ENCODE results near the gene FPGS. TPM values are rescaled to one million over a fixed set of nuclear protein-coding genes. Genes with fewer than 3 reads are reported as not detected.

Gene FPGS
- total RNA-seq, 2 donors from 2014 or later, result 31.4 to 47.0 TPM

GRCh38 chr9:127847833-127848755 lies 45.4 kb downstream of the FPGS start:
- ATAC-seq, result no peak
- no peak for DNase-seq
- intact Hi-C loops (cut with DNase I, micrococcal nuclease), result no loop called here

DNA sequence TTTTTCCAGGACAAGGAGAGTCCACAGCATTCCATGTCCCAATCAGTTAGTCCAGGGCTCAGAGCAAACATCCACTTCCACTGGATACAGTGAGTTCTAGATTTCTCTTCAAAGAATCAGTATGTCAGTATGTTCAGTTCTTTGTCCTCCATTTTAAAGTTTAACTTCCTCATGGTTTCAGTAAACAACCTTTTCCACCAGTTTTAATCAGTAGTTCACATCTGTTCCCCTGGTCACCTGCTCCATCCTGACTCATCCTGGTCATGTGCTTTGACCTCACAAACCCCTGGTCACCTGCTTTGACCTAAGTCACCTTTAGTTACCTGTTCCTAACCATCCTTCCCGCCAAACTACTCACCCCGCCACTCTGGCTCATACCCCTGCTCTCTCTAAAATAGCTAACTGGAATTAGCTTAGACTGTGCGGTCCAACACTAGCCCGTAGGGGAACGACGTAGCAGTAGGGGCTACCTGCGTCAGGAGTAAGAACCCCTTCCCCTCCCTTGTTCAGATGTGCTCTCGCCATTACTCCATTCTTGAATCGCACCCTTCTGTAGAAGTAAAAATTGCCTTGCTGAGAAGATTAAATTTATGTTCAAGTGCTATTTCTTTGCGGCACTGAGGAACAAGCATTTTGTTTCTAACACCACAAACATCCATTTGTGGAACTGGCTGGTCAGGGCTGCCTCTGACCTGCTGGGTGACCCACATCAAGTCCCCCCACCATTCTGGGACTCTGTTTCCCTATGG lies 46.2 kb downstream of the FPGS start:
- intact Hi-C loops (cut with DNase I, micrococcal nuclease), result no loop called here
- ATAC-seq (no peak), DNase-seq (no peak)

DNA sequence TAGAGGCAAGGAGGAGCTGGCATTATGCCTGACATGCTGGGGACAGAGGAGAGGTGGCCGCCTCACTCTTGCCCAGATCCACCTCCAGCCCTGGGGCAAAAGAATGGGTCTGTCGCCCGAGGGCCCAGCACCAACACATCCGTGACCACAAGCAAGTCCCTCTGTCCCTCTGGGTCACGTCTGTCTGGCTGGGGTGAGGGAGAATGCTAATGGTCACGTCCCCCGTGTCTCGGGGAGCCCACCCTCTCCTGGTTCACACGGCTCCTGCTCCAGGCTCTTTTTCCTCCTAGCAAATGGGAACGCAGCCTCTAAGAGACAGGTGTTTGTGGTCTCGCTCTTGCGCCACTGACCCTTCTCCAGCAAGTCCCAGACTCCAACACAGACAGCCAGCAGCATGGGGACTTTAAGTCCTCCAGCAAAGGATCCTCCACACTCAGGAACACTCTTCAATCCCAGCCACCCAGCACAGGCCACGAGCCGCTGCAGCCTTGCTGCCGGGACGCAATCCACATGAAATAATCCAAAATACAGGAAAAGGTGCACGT lies 47.7 kb downstream of the FPGS start:
- intact Hi-C loops (cut with DNase I, micrococcal nuclease), result no loop called here

DNA sequence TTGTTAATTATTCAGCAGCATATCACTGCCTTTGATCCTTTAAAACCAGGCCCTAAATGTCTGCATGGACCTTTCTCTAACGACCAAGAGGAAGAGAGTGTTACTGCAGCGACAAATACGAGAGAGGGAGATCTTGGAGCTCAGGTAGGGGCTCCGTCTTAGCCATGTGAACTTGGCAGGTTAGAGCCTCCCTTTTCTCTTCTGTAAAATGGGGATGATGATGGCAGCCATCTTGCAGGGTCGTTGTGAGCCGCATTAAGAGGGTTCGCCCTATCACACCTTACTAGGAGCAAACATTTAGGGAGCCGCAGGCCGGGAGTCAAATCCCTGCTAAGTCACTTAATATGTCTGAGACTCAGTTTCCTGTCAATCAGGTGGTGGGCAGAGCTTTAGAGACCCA lies 50.1 kb downstream of the FPGS start:
- DNase-seq (no peak), ATAC-seq (no peak)
- intact Hi-C loops (cut with DNase I, micrococcal nuclease), result no loop called here

More for the DNA sequence above, 47.7 kb downstream of the FPGS start:
- ATAC-seq (no peak), DNase-seq (no peak)

DNA sequence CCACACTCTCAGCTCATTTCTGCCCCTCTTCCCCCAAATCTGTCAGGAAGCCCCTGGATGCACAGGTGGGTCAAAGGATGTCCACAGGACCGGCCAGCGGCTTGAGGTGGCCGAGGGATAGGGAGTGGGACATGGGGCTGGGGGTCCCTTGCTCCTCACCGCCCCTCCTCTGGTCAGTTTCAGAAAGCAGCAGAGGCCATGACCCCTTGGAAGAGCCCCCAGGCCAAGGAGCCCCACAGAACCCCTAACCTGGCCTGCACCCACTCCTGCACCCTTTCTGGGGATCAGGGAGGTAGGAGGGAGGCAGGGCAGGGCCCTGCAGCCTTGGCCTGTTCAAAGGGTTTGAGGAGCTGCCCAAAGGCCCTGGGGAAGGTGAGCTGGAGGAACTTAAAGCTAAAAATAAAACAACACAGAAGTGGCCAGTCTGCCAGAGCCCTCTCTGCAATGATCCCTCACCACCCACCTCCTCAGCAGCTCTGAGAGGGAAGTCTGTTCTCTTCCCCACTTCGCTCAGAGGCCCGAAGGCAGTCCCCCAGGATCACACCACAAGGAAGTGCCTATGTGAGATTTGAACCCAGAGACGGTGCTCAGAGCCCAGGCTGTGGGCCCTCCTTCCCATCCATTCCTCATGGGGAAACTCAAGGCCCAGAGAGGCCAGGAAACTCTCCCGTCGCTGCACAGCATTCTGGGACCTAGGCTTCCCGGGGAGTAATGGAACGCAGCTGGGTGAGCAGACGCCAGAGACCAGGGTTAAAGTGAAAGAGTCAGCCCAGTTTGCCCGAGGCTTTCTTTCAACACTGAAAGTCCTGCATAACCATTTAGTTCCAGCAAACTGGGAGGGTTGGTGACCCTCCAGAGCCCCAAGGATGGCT lies 50.9 kb downstream of the FPGS start:
- DNase-seq (no peak), ATAC-seq (no peak)
- intact Hi-C loops (cut with DNase I, micrococcal nuclease), result no loop called here

- intact Hi-C loops (cut with DNase I, micrococcal nuclease), result no loop called here
- DNase-seq, result peak in 1 of 2 donors; percentile 74
- peak; percentile 58 for ATAC-seq
Observed at GRCh38 chr9:127854184-127854806, 51.6 kb downstream of the FPGS start, which contains the start of gene ENG. ENG (minus strand) TSS chr9:127854658; CDS start chr9:127854355, 303 bp downstream.

GRCh38 chr9:127854960-127855359 lies 52.3 kb downstream of the FPGS start:
- DNase-seq (no peak), ATAC-seq (no peak)
- intact Hi-C loops (cut with DNase I, micrococcal nuclease), result no loop called here

- ATAC-seq, result no peak
- no peak for DNase-seq
- intact Hi-C loops (cut with DNase I, micrococcal nuclease), result no loop called here
Observed at GRCh38 chr9:127855522-127855921, 52.8 kb downstream of the FPGS start.

GRCh38 chr9:127856094-127856728 lies 53.5 kb downstream of the FPGS start:
- DNase-seq, result no peak
- intact Hi-C loops (cut with DNase I, micrococcal nuclease), result no loop called here
- ATAC-seq, result no peak

- ATAC-seq (no peak), DNase-seq (no peak)
- intact Hi-C loops (cut with DNase I, micrococcal nuclease), result no loop called here
Observed at GRCh38 chr9:127856729-127857116, 54.0 kb downstream of the FPGS start.

GRCh38 chr9:127857278-127857677 lies 54.6 kb downstream of the FPGS start:
- intact Hi-C loops (cut with DNase I, micrococcal nuclease), result no loop called here
- ATAC-seq (no peak), DNase-seq (no peak)

DNA sequence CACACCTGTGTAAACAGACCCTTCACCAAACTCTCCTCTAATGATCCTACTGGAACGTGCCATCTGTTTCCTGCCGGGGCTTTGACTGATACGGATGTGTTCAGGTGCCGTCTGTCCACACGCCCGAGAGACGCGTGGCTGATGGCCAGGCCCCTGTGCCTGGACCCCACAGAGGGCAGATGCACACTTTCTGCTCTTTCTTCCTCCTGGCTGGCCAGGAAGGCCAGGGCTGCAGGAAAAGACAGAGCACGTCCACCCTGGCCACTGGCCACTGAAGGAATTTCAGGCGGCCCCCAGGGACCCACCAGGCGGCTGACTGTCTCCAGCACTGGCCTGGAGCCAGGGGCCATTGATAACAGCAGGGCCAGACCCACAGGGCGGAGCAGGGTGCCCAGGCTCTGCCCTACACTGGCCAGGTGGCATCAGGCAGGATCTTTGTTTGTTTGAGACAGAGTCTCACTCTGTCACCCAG lies 55.4 kb downstream of the FPGS start:
- peak; percentile 65 for ATAC-seq
- intact Hi-C loops (cut with DNase I, micrococcal nuclease), result no loop called here
- no peak for DNase-seq

GRCh38 chr9:127860260-127860659 lies 57.6 kb downstream of the FPGS start:
- intact Hi-C loops (cut with DNase I, micrococcal nuclease), result no loop called here
- ATAC-seq (no peak), DNase-seq (no peak)

- no peak for ATAC-seq
- intact Hi-C loops (cut with DNase I, micrococcal nuclease), result no loop called here
Observed at GRCh38 chr9:127860779-127861178, 58.1 kb downstream of the FPGS start.

DNA sequence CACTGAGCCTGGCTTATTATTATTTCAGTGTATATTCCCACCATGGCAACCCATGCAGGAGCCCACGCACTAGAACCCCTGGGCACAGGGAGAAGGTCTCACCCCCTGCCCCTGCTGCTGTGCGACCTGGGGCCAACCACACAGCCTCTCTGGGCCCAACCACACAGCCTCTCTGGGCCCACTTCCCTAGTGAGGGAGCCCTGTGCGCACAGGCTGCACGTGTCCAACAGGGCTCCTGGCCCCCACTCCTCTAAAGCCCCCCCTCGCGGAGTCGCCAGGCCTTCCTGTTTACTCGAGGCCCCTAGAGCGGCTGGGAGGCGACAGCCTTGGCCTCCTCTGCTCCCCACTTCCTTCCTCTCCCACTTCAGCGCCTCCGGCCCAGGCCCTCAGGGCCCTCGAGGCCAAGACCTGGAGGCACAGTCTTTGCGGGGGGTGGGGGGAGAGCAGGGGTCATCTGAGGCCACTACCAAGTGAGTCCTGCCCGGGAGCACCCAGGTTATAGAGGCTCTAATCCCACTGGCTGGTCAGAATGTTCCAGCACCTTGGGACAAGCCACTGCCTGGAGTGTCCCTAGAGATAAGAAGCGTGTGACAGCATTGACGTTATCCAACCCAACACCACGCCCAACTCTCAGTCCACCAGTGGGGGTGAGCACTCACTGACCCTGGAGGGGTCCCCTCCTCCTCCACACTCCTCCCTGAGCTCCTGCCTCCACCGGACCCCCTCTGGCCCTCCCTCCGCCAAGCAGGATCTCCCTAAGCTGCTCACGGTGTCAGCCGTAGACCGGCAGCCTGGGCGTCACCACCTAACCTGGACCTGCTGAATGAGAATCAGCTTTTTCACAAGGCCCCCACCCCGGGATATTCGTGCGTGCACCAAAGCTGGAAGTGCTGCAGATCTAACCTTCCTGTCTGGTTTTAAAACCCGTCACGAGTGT lies 59.7 kb downstream of the FPGS start:
- intact Hi-C loops (cut with DNase I, micrococcal nuclease), result no loop called here
- ATAC-seq, result peak; percentile 52
- peak; percentile 77 to 80 for DNase-seq

More at GRCh38 chr9:127860779-127861178, 58.1 kb downstream of the FPGS start:
- DNase-seq, result no peak

DNA sequence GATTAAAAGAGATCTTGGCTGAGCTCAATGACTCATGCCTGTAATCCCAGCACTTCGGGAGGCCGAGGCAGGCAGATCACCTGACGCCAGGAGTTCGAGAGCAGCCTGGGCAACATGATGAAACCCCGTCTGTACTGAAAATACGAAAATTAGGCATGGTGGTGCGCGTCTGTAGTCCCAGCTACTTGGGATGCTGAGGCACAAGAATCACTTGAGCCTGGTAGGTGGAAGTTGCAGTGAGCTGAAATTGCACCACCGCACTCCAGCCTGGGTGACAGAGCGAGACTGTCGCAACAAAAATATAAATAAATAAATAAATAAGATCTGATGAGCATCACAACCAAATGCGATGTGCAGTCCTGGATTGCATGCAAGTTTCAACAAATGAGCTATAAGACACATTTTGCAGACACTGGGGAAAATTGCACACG lies 60.5 kb downstream of the FPGS start:
- ATAC-seq, result no peak
- intact Hi-C loops (cut with DNase I, micrococcal nuclease), result no loop called here
- DNase-seq, result no peak
